GM18861 (cell line): ENCODE results near the gene FAM24B.
"Not testable (repeated sequence)": the region's sequence is repeated elsewhere in the genome, so short reads cannot be mapped to it uniquely, and the experiment has no call there.

ENCODE experiments used
- ATAC-seq: cut with Tn5 transposase; IDR thresholded peaks from one replicate; pipeline ENCODE4 v1.9.1; 2021; ENCODE audit not compliant: unreplicated experiment

The FAM24B gene

DNA sequence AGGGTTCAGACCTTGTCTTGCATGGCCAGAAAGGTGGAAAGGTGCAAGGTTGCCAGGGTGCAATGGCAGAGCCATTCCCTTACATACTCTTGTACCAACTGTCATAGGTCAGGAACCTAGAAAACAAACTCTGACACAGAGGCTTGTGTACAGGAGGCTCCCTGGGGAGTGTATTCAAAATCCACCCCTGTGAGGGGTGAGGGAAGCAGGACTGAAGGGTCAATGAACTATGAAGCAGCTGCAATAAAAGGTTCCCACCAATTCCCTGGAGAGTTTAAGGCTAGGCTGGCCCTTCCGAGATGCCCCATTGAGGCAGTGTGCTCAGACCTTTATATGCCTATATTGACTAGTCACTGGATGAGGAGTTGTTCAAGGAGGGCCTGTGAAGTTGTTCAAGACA, 19.9 kb downstream of the FAM24B start:
- ATAC-seq, result no peak

DNA sequence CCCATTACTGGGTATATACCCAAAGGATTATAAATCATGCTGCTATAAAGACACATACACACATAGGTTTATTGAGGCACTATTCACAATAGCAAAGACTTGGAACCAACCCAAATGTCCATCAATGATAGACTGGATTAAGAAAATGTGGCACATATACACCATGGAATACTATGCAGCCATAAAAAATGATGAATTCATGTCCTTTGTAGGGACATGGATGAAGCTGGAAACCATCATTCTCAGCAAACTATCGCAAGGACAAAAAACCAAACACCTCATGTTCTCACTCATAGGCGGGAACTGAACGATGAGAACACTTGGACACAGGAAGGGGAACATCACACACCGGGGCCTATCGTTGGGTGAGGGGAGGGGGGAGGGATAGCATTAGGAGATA, 21.3 kb downstream of the FAM24B start:
- ATAC-seq, result not testable (repeated sequence)

DNA sequence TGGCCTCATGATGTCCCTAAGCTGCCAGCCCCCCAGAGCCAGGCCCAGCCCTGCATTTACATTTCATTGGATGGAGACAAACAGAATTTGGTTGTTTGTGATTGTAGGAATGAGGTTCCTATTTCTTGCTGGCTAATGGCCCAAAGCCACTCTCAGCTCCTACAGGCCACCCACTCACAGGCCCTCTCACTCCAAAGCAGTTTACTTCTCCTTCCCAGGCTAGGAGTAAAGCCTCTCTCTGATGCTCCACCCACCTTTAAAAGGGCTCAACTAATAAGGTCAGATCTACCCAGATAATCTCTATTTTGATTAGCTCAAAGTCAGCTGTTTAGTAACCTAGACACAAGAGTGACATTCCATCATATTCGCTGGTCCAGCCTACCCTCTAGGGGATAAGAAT, 22.5 kb downstream of the FAM24B start:
- ATAC-seq, result no peak

GRCh38 chr10:122855745-122856144, 23.6 kb downstream of the FAM24B start:
- no peak for ATAC-seq

DNA sequence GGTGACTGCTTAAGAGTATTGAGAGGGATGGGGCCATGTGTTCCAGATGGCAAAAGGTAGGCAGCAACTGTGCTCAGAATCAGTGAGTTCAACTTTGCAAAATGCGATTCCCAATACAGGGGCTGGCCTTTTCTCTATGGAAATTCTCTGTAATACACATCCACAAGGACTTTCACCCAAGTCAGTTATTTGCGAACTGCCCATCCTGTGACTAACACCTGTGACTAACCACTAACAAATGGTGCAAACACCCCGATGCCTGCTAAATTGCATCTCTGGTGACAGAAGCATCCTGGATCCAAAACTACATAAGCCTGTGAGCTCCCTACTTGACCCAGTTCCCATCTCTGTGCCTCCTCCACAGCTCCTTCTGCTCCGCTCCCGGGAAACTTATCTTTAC, 24.7 kb downstream of the FAM24B start:
- no peak for ATAC-seq

DNA sequence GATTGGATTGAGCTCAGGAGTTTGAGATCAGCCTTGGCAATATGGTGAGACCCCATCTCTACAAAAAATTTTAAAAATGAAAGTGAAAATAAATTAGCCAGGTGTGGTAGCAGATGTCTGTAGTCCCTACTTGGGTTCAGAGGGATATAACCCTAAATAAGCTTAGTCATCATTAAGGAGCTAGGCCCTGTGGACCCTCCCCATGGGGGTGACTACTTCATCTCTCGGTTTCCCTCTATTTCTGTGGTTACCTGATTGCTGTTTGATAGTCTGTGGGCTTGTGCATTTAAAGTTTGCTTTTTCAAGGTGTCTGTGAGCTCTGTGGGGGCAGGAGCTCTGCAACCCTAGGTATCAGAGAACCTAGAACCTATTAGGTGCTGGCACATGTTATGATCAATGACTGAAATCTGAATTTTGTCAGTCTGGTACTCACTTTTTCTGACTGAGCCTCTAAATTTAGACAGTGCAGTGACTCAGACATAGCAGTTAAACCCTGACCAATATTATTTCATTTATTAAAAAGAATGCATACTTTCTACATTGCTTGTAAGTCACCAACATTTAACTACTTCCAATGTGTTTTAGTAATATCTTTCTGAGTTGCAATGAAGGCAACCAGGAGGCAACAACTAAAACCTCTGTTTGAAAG, 25.6 kb downstream of the FAM24B start:
- no peak for ATAC-seq

DNA sequence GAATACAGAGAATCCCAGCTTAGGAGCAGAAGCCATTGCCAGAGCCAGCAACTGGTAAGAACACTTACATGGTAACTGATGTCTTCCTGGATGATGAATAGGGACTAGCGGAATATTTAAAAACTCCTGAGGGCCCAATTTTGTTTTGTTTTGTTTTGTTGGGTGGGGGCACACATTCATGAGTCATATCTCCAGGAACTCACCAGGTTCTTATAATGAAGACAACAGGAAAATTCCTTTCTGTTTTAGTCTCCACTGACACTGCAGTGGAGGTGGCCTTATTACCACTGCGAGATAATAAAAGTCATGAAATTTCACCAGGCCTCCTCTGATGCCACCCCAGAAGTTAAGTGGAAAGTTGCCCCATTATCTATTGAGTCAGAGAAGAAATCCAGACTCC, 27.1 kb downstream of the FAM24B start:
- no peak for ATAC-seq

DNA sequence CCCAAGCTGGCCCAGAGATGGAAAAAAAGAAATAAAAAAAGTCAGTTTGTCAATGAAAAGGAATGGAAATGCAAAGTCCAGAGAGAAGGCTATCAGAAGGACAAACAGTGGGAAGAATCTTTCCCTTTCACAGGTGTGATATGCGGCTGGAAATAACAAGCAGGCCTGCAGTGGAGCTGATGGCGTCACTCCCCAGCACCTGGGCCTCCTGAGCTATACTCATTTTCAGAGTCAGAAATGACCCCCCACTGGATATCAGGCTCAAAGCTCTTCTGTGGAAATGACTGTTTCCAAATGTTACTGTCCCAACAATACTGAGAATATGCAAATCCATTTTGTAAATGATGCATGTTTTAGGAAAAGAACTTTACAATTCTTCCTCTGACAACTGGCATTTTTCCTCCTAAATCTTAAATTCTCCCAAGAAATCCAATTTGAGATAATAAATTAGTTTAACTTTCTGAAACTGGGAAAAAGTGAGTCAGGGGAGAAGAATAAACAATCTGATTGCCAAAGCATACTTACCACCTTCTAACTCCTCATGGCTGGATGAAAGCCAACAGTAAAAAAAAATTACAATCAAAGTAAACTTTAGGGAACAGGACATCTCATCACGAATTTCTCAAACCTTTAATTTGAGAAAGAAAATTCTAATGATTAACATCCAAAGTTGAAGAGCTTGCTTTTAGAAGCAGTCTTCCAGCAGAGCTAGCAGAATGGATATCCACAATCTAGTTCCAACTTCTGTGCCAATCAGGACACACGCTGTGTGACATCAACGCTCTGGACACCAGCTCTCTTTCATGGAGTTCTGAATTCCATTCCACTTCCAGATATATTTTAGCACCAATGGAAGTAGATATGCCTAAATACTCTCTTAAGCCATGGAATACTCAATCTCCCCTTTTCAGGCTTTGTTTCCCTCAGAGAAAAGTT, 28.4 kb downstream of the FAM24B start:
- no peak for ATAC-seq

DNA sequence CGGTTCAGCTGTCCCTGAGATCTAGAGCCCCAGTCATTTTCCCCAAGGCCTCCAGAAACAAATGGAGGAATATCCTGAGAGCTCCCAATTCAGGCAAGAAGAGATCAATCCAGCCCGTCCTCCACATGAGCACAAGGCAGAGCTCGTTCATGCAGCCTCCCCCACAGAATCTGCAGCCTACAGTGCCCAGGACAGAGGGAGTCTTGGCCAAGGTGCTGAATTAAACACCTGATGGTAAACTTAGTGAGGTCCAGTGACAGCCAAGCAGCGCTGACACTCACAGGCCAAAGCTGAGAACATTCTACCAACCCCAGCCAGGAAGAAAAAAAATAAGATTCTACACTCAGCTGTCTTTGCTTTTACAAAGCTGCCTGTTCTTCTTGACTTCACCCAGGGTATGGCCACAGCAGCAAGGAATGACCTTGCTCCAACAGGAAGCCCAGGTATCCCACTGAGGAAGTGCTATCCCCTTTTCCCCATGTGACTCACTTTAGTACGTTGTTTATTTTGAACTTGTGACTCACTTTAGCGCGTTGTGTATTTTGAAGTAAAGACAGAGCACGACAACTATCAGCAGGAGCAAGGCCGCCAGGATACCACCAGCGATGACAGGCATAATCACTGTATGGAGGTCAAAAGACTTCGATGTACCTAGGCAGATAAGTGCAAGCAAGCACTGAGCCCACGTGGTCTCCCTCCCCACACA, 29.3 kb downstream of the FAM24B start:
- no peak for ATAC-seq

- no peak for ATAC-seq
These were observed 30.3 kb downstream of the FAM24B start for GRCh38 chr10:122849090-122849489.

DNA sequence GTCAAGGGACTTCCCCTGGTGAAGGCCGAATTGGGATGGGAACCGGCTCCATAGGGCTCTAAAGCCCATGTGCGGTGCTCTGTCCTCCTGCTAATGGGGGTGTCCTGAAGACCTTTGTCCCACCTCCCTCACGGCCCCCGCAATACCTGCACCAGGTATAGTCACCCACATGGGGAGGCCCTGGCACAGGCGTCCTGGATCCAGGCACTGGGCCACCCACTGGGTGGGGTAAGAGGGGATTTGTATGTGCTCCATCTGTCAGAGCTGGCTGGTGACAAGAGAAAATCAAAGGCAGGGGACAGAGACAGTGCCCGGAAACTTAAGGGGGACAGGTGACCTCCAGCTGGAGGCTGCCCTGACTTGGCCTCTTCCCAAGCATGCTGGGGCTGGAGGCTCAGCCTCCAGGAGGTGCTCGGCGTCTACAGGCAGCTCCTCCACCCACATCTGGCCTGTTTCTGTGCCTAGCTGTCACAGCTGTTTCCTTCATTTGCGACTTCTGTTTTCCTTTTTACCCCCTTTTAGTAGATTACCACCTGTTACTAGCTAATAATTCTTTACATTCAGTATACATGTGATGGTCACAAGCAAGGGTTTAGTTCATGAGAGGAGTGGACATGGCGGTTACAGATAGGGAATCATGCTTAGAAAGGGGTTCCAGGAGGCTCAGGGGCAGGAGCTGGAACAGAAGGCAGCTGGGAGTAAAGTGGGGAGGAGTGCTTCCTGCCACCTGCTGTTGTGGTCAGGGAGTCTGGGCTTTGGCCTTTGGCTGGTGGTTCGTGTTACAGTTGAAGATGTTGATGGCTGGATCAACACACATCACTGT, 31.4 kb downstream of the FAM24B start:
- ATAC-seq, result no peak

GRCh38 chr10:122845783-122846332, 33.5 kb downstream of the FAM24B start, which contains the start of gene CUZD1:
TSS of gene CUZD1 (minus strand) at chr10:122845857. CDS start at chr10:122845843, 14 bp downstream.
- ATAC-seq, result no peak

- no peak for ATAC-seq
These were observed 35.2 kb downstream of the FAM24B start for GRCh38 chr10:122844146-122844545.

DNA sequence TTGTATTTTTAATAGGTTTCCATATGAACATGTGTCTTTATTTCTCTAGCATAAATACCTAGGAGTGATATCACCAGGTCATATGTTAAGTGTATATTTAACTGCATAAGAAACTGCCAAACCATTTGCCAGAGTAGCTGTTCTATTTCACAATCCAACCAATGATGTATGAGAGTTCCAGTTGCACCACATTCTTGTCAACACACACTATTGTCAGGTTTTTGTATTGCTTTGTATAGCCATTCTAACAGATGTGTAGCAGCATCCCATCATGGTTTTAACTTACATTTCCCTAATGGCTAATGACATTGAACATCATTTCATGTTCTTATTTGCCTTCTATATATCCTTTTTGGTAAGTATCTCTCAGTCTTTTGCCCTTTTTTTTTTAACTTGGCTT, 37.8 kb downstream of the FAM24B start:
- no peak for ATAC-seq

DNA sequence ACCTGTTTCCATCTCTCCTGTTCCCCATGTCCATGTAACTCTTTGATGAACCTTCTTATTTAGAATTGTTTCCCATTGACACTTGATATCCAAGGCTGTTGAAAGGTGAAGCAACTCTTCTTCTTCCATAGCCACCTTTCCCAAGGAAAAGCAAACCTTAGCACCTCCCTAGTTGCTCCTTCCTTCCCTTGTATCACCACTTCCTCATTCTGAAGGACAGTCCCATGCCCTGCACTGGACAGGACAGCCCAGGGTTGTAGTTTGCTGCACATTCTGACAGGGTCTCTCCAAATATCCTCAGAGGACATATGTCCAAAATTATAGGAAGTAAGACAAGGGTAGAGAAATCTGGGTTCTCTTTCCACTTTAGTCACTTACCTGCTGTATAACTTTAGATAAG, 39.9 kb downstream of the FAM24B start:
- ATAC-seq, result no peak

DNA sequence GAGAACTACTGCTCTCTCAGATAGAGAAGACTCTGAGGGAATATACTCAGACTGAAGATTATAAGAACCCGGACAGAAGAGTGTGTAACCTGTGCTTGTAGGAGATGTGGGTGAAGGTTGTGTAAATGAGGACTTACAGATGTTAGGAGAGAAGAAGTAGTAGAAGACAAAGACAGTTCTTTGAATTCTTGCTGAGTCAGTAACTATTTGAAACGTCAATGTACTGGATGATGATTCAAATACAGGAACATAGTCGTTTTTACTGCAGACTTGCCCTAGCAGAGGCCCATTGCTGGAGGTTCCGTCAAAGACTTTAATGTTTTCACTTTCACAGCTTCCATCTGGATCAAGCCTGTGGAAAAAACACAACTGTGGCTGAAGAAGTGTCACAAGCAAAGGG, 40.5 kb downstream of the FAM24B start:
- ATAC-seq, result no peak

- ATAC-seq, result no peak
These were observed 43.5 kb downstream of the FAM24B start for GRCh38 chr10:122835908-122836307.

- ATAC-seq, result no peak
These were observed 48.4 kb downstream of the FAM24B start for GRCh38 chr10:122830965-122831353.

- no peak for ATAC-seq
These were observed 49.0 kb downstream of the FAM24B start for GRCh38 chr10:122830273-122830964.

DNA sequence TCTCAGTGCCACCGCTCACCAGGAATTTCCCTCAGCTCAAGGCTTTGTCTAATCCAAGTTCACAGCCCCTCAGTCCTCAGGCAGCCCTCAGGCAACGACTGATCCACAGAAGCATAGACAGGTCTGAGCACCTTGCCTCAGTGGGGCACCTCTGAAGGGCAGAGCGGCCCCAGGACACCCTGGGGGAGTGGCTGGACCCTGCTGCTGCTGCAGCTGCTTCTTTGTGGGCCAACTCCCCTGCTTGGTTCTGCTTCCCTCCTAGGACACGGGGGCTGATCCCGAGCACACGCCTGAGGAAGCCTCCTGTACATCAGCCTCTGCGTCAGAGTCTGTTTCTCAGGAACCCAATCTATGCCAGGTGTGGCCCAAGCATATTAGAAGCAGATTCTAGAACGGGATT, 49.9 kb downstream of the FAM24B start:
- no peak for ATAC-seq
